HUDEP-2 (cell line): ENCODE measurements around the gene CD40LG.

ENCODE experiments used
- DNase-seq, 76 experiments: peaks; one replicate each; lab custom pipeline; 2025; ENCODE audit not compliant: unreplicated experiment in 76 of 76; lab: John Stamatoyannopoulos, UW

CD40LG gene

DNA sequence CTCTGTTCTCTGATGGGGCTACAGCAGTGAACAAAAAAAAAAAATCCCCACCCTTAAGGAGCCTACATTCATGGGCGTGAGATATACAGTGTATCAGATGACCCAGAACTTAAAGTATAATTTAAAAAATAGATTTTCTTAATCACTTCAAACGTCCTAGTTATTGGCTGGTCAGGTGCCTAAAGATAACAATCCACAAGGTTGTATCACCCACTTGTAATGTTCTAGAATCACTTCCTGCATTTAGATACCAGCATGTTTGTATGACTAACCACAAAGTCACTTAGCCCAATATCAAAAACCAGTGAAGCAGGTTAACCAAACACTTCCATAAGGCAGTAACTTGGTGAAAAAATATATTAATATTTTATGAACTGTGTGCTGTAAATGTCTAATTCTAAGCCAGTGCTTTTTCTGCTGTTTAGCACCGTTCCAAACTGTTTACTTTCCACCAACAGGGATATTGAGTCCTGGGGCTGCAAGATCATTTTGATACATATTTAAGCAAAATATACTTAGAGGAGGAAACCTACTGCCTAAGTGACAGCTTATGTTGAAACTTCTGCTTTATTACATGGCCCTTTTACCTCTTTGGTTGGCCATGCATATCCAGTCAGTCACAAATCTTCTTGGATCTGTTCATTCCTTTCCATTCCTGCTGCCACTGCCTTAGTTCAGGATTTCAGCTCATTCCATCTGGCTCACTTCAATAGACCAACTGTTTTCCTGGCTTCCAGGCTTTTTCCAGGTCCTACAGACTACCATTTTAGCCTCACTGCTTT is 43.3 kb downstream of the CD40LG start:
- DNase-seq, result peak in 13 of 76 experiments; percentile 1 to 38 (median 23)

DNA sequence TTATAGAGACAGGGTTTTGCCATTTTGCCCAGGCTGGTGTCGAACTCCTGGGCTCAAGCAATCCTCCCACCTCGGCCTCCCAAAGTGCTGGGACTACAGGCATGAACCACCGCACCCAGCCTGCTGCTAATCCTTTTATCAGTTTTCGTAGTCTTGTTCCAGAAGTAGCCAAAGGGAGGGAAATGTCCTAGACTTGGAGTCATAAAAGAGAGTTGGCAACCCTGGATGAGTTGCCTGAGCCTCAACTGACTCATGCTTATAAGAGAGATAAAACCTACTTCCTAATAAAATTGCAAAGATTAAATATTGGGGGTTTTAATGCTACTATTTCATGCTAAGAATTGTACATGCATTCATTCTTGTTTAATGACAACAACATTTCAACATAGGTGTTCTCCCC is 44.3 kb downstream of the CD40LG start:
- DNase-seq, result no peak

DNA sequence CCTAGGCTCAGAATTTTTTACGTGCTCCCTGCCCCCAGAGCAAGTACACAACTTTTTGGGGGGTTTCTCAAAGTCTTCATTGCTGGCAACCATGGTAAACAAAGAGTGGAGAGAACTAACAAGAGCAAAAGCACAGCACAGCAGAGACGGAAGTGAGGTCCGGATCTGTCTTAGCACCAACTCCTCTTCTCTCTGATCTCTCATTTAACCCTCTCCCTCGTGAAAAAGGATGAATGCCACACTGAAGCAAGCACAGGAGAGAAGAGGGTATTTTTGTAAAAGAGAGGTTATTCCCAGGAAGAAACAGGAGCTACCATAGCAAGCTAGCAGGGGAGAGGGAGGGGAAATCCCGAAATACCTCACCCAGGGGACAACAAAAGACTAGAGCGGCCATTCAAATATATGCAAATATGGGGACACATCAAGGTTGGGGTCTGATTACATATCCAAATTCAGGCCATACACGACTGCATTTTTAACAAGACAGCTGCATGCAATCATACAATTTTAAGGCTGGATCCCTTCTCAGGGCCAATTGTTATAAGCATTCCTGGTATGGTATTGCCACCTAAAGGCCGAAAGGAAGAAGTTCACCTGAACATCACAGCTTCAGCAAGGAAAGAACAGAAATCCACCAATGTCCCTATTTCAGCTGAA is 46.6 kb downstream of the CD40LG start:
- DNase-seq, result peak in 22 of 76 experiments; percentile 1 to 56 (median 8)

DNA sequence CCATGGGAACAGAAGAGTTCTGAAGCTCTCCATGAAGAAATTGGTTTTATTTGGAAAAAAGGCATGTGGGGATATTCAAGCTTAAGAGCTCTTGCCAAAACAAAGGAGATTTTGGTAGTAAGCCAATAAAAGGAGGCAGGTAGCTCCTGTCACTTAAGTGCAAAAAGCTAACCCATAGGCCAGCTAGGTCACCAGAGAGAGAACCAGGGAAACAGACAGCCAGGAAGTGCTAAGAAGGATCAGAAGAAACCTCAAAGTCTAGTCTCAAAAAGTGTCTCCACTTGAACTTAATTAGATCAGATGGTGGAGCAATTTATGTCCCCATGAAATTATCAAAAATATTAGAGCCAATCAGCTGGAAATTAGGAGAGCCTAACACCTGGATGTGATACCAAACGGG is 49.2 kb downstream of the CD40LG start:
- DNase-seq, result no peak

DNA sequence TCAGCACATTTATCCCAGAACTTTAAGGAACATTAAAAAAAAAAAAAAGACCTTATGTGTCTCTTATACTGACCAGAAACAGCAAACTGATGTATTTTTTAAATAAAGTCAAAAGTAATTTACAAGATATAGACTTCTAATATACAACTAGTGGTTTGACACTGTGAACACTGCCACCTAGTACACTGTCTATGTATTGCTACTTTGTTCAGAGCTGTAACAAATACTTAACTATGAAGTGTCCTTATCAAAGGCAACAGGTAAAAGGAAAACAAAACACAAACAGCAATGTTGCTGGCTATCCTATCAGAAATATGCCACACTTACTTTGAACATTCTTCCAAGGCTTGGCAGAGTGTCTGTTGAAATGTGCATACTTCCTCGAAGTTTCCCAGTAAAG is 60.4 kb downstream of the CD40LG start:
- DNase-seq, result peak in 5 of 76 experiments; percentile 0 to 9 (median 1)
